ENCODE measurements around the gene NISCH. TPM values are rescaled to one million over a fixed set of nuclear protein-coding genes. Genes with fewer than 3 reads are reported as not detected.

NISCH gene
- total RNA-seq, 2 donors from 2014 or later, result 95.9 to 124 TPM

DNA sequence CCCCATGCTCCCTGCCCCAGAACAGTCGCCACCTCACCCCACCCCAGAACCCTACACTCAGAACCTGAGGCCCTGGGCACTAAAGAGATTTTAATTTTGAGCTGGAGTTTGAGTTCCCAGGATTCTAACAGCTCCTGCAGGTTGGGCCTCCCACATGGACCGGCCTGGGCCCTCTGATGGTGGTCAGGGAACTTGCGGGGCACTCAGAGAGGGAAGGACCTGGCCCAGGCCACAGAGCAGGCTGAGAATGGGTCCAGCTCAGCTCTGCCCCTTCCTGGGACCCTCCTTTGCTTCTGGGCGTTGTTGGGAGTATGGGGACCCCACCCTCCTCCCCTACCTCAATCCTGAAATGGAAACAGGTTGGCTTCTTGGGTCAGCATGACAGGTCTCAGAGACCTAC, 9.4 kb upstream of the NISCH start:
- no peaks in the 10 kb centered on the region for H3K36me3 ChIP-seq
- H3K4me3 ChIP-seq, result no peak overlapping the region
- no peaks in the 10 kb centered on the region for H3K4me1 ChIP-seq (ENCODE audit: control insufficient read depth in 1 of 2, low read depth in 2 of 2)
- no peaks in the 10 kb centered on the region for H3K9me3 ChIP-seq
- TF ChIP-seq, protein P1, sequence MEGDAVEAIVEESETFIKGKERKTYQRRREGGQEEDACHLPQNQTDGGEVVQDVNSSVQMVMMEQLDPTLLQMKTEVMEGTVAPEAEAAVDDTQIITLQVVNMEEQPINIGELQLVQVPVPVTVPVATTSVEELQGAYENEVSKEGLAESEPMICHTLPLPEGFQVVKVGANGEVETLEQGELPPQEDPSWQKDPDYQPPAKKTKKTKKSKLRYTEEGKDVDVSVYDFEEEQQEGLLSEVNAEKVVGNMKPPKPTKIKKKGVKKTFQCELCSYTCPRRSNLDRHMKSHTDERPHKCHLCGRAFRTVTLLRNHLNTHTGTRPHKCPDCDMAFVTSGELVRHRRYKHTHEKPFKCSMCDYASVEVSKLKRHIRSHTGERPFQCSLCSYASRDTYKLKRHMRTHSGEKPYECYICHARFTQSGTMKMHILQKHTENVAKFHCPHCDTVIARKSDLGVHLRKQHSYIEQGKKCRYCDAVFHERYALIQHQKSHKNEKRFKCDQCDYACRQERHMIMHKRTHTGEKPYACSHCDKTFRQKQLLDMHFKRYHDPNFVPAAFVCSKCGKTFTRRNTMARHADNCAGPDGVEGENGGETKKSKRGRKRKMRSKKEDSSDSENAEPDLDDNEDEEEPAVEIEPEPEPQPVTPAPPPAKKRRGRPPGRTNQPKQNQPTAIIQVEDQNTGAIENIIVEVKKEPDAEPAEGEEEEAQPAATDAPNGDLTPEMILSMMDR (IDR thresholded peaks at IDR 0.05), result no peak
- H3K27me3 ChIP-seq (replicated peaks; ENCODE audit: insufficient read depth), result no peaks in the 10 kb centered on the region
- H3K27ac ChIP-seq, result no peak overlapping the region
- no peak for DNase-seq (ENCODE audit: low spot score)
- ATAC-seq (ENCODE audit: insufficient number of reproducible peaks, low FRiP score, low read depth), result no peak

DNA sequence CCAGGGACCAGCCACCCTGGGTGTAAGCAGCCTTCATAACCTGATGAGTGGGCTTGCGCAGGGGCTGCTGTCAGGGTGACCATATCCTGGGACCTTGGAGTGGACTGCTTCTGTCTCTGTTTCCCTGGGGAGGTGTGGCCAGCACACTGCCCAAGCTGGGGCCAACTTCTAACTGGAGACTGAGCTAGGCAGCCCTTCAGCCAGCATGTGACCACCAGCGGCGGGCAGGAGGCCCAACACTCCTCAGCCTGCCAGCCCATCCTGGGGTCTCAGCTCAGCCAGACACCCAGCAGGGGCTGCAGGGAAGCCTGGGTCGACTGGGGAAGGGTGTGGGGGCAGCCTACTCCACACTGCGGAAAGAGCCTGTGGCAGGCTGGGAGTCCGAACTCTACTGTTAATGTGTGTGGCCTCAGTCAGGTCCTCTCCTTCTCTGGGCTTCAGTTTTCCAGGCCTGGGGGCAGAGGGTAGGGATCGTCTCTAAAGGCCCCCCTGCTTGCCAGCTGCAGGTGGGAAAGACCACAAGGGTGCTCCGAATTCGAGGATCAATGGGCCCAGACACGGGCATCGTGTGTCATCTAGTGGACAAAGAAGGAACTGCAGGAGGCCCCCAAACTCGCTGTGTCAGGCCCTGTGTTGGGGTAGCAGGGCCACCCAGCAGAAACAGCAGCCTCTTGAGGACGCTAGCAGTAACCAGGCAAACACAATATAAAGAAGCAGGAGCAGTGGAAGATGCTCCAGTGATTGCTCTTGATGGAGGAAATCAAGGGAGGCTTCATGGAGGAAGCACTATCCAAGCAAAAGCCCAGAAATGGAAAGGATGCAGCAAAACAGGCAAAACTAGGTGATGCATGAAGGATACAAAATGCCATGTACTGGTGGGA, 8.5 kb upstream of the NISCH start:
- TF ChIP-seq, protein P1 (IDR thresholded peaks at IDR 0.05), result peak; percentile 100
- ATAC-seq (ENCODE audit: insufficient number of reproducible peaks, low FRiP score, low read depth) (peak; percentile 33), DNase-seq (ENCODE audit: low spot score) (no peak)
- Histone ChIP-seq H3K27ac (no peak overlapping the region), H3K9me3 (no peaks in the 10 kb centered on the region), H3K4me3 (no peak overlapping the region), H3K4me1 (ENCODE audit: control insufficient read depth in 1 of 2, low read depth in 2 of 2) (no peaks in the 10 kb centered on the region), H3K36me3 (no peaks in the 10 kb centered on the region), H3K27me3 (replicated peaks; ENCODE audit: insufficient read depth) (no peaks in the 10 kb centered on the region)

GRCh38 chr3:52447512-52448355, 7.7 kb upstream of the NISCH start:
- DNase-seq (ENCODE audit: low spot score) (no peak), ATAC-seq (ENCODE audit: insufficient number of reproducible peaks, low FRiP score, low read depth) (peak; percentile 14)
- no peak overlapping the region for H3K4me3 ChIP-seq
- TF ChIP-seq, protein P1 (IDR thresholded peaks at IDR 0.05), result no peak
- no peaks in the 10 kb centered on the region for H3K27me3 ChIP-seq (replicated peaks; ENCODE audit: insufficient read depth)
- H3K27ac ChIP-seq, result no peak overlapping the region
- H3K4me1 ChIP-seq (ENCODE audit: control insufficient read depth in 1 of 2, low read depth in 2 of 2), result no peaks in the 10 kb centered on the region
- no peaks in the 10 kb centered on the region for H3K9me3 ChIP-seq
- H3K36me3 ChIP-seq, result no peaks in the 10 kb centered on the region

GRCh38 chr3:52450489-52451236, 4.7 kb upstream of the NISCH start:
- no peaks in the 10 kb centered on the region for H3K27me3 ChIP-seq (replicated peaks; ENCODE audit: insufficient read depth)
- TF ChIP-seq, protein P1 (IDR thresholded peaks at IDR 0.05), result no peak
- DNase-seq (ENCODE audit: low spot score) (no peak), ATAC-seq (ENCODE audit: insufficient number of reproducible peaks, low FRiP score, low read depth) (no peak)
- H3K9me3 ChIP-seq, result no peaks in the 10 kb centered on the region
- no peak overlapping the region for H3K4me3 ChIP-seq
- H3K36me3 ChIP-seq, result no peaks in the 10 kb centered on the region
- no peak overlapping the region for H3K27ac ChIP-seq
- H3K4me1 ChIP-seq (ENCODE audit: control insufficient read depth in 1 of 2, low read depth in 2 of 2), result peaks cover 11 to 19% of the 10 kb centered on the region in 2 donors
